Endothelial cell of umbilical vein (primary cell): ENCODE data around the gene WBP1L.

Experiments used
- EZH2 ChIP-seq: IDR thresholded peaks from 2 replicates; pipeline ENCODE4 v1.6.1; 2012; ENCODE audit warnings: borderline replicate concordance, low read depth, mild to moderate bottlenecking, moderate library complexity, low read length, inconsistent platforms; ENCODE audit not compliant: severe bottlenecking
- TF ChIP-seq, protein P1 (sequence below), 2 donors: IDR thresholded peaks; 1 replicate in 1 of 2; 2 replicates in 1 of 2; pipeline ENCODE4 v1.5.1; 2011; ENCODE audit warnings: low read length in 2 of 2, mild to moderate bottlenecking in 2 of 2, moderate library complexity in 2 of 2, control low read depth in 1 of 2, inconsistent platforms in 1 of 2, low read depth in 1 of 2; ENCODE audit not compliant: insufficient read depth in 1 of 2; ENCODE audit errors: extremely low read depth in 1 of 2

DNA sequence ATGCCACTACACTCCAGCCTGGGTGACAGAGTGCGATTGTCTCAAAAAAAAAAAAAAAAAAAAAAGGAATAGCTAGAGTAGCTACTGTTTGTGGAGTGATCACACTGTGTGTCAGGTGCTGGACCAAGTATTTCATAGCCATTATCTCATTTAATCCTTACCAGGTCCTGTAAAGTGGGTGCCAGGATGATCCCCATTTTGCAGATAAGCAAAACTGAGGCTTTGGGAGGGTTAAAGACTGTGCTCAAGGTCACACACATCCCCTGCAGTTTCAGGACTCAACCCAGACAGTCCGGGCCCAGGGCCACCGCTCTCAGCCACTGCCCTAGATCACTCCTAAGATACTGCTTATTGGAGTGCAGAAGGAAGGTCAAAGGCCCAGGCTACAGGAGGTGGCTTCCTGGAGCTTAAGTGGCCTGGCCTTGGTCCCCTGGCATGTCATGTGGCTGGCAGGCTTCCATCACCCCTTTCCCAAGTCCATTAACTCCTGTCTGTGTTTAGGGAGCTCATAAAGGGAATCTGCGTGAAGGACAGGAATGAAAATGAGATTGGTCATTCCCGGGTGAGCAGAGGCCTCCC, 12.4 kb upstream of the WBP1L start:
- TF ChIP-seq, protein P1, sequence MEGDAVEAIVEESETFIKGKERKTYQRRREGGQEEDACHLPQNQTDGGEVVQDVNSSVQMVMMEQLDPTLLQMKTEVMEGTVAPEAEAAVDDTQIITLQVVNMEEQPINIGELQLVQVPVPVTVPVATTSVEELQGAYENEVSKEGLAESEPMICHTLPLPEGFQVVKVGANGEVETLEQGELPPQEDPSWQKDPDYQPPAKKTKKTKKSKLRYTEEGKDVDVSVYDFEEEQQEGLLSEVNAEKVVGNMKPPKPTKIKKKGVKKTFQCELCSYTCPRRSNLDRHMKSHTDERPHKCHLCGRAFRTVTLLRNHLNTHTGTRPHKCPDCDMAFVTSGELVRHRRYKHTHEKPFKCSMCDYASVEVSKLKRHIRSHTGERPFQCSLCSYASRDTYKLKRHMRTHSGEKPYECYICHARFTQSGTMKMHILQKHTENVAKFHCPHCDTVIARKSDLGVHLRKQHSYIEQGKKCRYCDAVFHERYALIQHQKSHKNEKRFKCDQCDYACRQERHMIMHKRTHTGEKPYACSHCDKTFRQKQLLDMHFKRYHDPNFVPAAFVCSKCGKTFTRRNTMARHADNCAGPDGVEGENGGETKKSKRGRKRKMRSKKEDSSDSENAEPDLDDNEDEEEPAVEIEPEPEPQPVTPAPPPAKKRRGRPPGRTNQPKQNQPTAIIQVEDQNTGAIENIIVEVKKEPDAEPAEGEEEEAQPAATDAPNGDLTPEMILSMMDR (IDR thresholded peaks at IDR 0.05; ENCODE audit: extremely low read depth in 1 of 2, insufficient read depth in 1 of 2, low read depth in 1 of 2, low read length in 2 of 2) = no peak
- TF ChIP-seq EZH2 = no peak
